GM19397 (cell line): Measurements from ENCODE around the gene C19orf67.
A peak's percentile ranks its signal among the peaks of the same experiment; 100 is the strongest.

Experiments
- ATAC-seq: cut with Tn5 transposase; IDR thresholded peaks from one replicate; pipeline ENCODE4 v1.9.1; 2021; ENCODE audit warnings: mild to moderate bottlenecking, moderate library complexity; ENCODE audit not compliant: unreplicated experiment

Gene C19orf67

DNA sequence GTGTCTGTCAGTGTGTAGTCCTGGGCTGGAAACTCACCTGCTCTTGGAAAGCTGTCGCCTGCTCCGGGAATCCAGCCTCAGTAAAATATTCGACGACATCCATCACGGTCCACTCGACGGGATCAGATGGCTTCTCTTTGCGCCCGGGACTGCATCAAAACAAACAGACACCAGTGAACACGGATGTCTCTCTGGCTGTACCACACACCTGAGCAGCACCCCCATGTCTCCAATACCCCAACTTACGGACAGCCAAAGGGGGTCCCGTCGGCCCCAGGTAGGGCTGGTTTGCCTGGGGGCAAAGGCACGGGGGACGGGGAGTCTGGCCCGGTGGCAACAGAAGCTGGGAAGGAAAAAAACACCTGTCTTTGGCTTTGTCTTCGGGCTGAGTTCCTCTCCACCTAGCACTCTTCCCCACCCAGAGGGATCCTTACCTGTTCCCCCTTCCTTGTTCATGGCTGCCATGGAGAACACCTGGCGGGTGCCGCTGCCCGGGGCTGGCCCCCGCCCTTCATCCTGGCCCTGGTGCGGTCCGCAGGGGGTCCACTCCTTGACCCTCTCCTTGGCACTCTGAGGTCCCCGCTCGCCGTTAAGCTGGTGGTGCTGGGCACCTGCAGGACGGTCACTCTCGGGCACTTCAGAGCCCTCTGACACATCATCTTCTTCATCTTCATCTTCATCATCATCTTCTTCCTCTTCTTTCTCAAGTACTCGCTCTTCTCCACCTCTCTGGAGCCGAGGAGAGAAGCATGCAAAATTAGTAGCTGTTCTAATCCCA is 3.2 kb upstream of the C19orf67 start:
- ATAC-seq: no peak

DNA sequence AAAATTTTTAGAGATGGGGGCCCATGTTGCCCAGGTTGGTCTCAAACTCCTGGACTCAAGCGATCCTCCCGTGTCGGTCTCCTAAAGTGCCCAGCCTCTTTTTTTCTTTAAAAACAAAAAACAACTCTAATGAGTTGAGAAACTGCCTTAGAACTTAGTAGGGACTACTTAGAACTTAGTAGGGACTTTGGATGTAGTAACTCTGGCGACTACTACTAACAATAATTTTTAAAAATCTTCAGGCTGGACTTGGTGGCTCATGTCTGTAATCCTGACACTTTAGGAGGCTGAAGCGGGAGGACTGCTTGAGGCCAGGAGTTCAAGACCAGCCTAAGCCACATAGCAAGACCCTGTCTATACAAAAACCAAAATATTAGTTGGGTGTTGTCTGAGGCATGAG is 515 bp upstream of the C19orf67 start:
- ATAC-seq: no peak

DNA sequence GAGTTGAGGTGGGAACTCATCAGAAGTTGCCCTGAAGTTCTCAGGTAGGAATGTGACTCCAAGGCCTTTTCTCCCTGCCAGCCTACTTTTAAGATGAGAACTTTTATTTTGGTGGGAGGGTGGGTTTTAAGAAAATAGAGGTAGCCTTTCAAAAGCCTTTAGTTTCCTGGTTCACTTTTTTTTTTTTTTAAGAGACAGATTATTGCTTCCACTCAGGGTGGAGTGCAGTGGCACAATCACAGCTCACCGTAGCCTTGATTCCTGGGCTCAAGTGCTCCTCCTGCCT is 3.0 kb downstream of the C19orf67 start:
- no peak for ATAC-seq

DNA sequence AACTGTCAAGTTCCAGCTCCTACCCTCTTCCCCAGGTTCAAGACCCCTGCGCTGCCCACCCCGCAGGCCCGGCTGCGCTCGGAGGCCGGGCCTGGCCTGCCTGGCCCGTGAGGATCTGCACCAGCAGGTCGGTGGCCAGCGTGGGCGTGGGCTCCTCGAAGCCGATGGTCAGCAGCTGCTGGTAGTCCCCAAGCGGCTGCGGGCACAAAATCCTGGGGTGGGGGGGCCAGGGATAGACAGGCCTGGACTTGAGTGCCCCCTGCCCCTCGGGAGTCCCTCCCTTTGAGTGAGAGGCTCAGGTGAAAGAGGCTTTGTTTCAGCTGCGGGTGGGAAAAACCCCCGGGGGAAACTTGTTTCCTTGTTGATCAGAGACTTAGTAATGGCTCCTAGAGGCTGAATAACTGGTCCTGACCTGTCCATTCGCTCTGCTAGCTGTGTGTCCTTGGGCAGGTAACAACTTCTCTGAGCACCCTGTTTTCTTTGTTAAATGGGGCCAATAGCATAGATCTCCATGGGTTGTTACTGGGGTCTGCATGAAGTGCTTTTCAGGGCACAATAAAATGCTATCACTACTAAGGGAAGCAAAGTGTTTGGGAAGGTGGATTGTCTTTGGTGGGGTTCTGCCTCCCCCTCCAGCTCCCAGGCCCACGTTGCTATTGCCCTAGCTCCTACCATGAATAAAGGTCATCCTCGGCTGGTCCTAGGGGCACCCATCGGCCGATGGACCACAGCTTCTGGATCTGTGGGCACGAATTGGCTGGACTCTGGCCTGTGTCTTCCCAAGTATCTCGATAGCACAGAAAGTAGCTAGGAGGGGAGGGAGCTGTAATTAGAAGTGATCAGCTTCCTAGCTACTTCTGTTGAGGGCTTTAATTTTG is 3.5 kb downstream of the C19orf67 start:
- ATAC-seq: peak; percentile 4

DNA sequence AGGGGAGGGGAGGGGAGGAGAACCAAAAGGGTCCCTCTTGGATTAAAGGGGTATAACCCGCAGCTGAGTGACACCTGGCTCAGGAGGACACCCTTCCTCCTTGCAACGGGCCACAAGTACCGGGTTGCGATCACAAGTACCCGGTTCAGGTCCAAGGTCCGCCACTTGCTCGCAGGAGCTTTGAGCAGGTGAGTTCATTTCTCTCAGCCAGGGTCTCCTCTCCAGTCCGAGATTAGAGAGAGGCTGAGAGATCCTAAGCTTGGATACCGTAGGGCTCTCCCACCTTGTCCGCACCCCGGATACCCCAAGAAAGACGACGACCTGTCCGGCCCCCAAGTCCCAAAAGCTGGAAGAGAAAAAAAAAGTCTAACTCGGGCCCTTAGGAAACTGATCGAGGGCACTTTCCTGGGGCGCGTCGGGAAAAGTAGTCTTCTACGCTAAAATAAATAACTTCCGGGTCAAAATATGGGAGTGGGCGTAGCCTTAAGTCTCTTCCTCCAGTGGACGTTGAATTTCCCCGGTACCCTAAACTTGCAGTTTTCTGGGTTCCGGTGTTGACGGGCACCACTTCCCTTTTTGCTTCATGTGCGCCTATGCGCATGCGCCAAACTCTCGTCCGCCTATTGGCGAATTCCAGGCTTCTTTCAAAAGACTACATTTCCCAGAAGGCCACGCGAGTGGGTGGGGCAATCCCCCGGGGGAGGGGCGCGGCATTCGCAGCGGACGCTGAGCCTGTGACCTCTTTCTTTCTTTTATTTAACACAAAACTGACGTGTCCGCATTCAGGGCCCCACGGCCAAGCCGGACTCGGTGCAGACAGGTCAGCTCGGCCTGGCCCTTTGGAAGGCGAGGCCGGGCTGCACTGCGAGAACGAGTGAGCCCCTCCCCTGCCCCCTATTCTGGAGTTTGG is 4.4 kb downstream of the C19orf67 start:
- peak; percentile 84 for ATAC-seq

DNA sequence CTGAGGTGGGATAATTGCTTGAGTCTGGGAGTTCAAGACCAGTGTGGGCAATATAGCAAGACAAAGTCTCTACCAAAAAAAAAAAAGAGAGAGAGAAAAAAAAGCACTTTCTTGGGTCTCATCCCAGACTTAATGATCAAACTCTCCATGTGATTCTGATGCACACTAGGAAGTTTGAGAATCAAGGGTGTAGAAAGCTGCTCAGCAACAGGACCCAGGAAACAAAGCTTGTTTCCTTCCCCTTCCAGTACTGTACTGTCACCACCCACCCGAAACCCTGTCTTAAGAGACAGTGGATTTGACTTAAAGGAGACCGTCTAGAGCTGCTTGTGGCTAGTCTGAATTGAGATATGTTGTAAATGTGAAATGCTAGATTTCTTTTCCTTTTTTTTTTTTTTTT is 7.2 kb downstream of the C19orf67 start:
- ATAC-seq: no peak

DNA sequence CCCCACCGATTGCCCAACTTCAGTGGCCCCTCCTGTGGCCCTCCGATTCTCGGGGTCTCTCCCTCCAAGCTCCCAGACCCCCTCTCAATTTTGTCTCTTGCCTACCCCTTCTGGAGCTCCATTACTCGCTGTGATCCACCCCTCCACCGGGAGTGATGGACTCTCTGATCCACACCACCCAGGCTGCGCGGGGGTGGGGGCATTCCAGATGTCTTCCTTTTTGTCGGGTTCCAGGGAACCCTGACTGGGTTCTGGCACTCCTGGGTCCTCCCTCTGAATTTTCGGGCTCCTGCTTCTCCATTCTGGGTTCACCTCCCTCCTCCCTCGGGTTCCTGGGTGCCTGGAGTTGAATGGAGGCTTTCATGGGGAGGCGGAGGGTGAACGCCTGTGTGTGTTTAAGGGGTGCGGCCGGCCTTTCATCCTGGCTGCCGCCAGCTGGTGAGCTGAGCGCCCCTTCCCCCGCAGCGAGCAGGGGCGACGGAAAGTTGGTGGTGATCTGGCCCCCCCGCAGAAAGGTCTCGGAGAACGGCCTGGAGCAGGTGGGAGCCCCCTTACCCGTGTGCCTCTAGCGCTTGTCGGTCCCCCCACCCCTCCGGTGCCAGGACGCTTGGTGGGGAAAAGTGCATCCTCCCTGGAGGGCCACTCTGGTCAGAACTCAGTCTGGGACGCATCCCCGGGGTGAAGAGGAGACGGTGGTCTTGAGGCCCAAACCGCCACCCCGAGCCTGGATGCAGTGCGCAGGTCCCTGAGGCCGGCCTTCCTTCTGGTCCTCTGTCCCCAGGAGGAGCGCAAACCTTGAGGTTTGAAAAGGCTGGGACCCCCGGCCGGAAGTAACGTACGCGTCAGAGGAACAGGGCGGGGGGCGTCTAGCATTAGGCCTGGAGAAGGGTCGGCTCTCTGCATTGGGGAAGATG is 11.4 kb downstream of the C19orf67 start:
- ATAC-seq: no peak

DNA sequence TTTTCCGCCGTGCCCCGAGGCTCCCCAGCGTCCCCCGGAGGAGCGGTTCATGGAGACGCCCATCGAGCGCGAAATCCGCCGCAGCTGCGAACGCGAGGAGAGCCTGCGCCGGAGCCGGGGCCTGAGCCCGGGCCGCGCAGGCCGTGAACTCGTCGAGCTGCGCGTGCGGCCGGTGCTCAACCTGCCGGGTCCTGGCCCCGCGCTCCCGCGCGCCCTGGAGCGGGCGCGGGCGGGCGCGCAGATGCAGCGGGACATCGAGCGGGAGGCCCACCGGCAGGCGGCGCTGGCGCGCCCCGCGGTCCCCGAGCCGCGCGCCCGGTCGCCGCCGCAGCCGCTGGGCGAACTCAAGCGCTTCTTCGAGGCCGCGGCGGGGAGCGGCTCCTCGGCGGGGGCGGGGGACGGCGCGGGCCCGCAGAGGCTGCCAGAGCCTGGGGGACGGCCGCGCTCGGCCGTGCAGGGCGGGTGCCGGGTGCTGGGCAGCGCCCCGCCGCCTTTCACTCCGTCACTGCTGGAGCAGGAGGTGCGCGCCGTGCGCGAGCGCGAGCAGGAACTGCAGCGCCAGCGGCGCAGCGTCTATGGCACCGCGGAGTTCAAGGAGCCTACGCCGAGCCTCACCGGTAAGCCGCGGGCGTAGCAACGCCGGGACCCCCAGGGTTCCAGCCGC is 12.2 kb downstream of the C19orf67 start:
- peak; percentile 54 for ATAC-seq

DNA sequence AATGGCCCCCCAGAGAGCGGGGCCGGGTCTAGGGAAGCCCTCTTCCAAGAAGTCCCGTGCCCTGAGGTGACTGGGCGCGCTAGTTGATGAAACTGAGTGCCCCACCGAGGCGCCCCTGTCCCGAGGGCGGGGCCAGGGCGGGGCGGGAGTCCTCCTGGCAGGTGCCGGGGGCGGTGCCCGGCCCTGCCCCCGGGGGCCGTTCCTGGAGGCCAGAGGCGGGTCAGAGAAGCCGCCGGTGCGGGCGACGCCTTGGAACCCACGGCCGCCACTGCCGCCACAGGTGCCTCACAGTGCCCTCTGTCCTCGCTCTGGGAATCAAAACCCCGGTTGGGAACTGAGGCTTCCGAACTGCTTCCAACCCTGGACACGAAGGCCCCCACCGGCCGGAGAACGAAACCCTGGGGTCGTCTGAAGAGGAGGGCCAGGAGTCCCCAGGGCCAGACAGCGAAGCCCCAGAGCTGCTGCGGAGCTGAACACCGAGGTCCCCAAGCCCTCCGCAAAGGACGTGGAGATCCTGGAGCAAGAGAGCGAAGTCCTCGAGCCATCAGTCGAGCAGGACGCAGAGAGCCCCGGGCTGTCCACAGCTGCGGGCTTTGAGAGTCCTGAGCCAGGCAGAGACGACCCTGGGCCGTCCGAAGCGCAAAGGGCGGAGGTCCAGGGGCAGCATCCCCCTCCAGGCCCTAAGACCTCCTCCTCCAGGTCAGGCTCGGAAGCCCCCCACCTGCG is 12.9 kb downstream of the C19orf67 start, which contains the start of gene MISP3:
Gene MISP3 (plus strand): TSS at position 252 of the 726 bp plus-strand sequence. CDS start 524 bp downstream, outside the sequence.
- peak; percentile 16 for ATAC-seq

DNA sequence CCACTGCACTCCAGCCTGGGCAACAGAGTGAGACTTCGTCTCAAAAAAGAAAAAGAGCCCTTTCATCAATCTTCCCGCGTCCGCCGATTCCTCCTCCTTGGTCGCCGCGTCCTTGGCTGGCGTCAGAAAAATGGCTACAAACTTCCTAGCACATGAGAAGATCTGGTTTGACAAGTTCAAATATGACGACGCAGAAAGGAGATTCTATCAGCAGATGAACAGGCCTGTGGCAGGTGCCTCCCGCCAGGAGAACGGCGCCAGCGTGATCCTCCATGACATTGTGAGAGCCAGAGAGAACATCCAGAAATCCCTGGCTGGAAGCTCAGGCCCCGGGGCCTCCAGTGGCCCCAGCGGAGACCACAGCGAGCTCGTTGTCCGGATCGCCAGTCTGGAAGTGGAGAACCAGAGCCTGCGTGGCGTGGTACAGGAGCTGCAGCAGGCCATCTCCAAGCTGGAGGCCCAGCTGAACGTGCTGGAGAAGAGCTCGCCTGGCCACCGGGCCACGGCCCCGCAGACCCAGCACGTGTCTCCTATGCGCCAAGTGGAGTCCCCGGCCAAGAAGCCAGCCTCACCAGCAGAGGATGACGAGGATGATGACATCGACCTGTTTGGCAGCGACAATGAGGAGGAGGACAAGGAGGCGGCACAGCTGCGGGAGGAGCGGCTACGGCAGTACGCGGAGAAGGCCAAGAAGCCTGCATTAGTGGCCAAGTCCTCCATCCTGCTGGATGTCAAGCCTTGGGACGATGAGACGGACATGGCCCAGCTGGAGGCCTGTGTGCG is 15.1 kb downstream of the C19orf67 start:
- ATAC-seq: no peak

DNA sequence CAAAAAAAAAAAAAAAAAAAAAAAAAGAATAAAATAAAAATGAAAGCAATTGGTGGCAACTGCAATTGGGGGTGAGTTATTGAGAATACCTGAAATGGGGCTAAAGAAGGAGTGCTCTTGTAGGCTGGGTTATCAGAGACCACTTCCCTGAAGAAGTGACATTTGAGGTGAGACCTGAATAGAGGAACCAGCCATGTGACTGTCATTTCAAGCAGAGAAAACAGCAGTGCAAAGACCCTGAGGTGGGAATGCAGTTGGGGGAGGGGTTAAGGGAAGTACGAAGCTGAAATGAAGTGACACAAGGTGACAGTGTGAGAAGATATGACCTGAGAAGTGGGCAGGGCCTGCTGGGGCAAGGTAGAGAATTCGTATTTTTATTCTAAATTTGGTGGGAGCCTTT is 19.4 kb downstream of the C19orf67 start:
- no peak for ATAC-seq

DNA sequence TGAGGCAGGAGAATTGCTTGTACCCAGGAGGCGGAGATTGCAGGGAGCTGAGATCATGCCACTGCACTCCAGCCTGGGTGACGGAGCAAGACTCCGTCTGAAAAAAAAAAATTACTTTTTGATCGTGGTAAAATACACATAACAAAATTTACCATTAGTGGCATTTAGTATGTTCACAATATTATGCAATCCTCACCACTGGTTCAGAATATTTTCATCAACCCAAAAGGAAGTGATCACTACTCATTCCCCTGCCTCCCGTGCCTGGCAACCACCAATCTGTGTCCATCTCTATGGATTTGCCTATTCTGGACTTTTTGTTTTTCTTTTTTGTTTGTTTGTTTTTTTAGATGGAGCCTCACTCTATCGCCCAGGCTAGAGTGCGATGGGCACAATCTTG is 22.5 kb downstream of the C19orf67 start:
- ATAC-seq: no peak

DNA sequence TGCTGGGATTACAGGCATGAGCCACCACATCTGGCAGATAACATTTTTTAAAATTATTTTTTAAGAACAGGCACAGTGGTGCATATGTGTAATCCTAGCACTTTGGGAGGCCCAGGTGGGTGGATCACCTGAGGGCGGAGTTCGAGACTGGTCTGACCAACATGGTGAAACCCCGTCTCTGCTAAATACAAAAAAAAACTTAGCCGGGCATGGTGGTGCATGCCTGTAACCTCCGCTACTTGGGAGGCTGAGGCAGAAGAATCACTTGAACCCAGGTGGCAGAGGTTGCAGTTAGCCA is 23.1 kb downstream of the C19orf67 start:
- ATAC-seq: no peak

DNA sequence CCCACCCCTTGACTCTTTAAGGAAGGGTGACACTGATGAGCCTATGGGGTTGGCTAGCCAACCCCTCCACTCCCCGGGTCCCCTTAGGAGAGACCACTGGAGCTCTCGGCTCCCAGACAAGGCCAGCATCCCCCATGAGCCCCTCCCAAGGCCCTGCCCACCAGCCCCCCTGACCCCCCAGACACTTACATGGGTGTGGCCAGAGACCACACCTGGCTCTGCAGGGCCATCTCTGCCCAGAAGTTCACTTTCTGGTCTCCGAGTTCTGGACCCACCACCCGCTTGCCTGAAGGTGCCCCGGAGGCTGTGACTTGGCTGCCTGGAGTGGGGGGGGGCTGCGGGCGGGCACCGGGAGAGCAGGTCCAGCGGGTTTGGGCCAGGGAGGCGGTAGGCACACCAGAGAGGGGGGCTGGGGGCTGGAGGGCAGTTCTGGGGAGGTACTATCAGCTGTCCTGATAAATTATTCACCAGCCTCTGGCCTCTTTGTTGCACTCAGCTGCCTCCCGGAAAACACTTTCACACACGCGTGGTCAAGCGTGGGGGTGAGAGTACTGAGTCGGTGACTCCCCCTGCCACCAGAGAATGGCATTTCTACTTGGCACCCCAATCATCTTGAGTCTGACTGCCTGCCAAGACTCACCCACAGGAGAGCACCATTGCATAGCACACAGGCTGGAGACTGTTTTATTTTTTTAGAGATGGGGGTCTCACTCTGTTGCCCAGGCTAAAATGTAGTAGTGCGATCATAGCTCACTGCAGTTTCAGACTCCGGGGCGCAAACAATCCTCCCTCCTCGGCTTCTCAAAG is 23.6 kb downstream of the C19orf67 start, which contains the start of gene PALM3:
Gene PALM3 (minus strand): TSS at position 326 of the 807 bp plus-strand sequence. CDS start 96 bp downstream, at position 230.
- no peak for ATAC-seq

DNA sequence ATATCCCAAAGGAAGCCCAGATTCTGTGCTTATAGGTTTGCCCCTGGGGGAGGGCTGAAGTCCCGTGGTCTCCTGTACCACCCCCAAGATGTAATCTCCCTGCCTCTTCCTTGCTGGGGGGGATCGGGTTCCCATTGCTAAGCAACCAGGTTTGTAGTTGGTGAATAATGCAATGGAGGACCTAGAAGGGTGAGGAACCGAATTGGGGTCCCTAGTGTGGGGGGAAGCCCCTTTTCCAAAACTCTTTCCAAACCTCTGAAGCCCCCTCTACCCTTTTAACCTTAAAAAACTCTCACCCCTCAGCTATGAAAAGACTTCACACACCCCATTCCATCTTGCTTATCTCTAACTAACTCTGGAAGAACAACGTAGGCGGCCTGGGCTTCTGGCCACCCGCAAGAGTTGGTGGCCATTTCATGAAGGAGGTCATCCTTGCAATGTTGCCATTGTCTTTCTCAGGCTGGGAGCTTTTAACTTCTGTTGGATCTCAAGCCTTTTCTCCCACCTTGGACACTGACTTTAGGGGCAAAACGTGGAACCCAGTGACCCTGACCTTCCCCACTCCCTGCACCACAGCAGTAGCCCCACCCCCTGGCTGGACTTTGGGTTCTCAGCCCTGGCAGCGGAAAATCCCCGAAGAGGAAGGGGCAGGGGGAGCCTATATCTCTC is 24.4 kb downstream of the C19orf67 start:
- no peak for ATAC-seq

DNA sequence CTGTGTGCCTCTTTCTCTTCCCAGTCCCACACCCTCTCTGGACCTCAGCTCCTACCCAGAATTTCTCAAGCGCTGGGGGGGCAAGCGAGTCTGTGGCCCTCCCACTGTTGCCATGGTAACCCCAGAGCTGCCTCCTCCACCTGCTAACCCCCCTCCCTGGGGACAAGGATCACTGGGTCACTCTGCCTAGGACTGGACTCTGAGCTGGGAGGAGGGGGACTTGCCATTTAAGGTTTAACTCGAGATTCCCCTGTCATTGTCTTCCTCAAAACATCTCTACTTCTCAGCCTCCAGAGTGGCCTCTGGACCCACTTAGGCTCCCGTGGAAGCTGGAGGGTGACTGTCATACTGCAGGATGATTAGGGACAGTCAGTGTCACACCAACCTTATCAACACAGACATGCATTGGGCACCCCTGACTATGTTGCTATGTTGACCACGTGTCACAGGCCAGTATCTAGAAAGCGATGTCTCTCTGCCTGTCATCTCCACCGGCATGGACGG is 25.9 kb downstream of the C19orf67 start:
- no peak for ATAC-seq

DNA sequence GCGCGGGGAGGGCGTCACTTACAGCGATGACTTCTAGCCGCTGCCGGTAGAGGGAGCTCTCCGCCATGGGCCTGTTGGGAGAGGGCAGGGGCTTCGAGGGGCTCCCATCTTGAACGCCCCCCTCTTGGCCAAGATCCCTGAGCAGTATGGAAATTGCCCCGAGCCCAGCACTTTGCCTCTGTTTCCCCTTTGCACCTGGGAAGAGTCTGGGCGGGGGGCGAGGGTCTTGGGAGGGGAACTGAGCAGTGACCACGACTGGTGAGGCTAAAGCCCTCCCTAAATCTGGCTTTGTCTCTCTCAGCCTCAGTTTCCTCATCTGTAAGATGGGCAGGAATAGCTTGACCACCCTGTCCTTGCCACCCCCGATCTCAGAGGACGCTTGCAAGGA is 26.5 kb downstream of the C19orf67 start:
- no peak for ATAC-seq
